ENCODE results near the gene SHKBP1. TPM values are rescaled to one million over a fixed set of nuclear protein-coding genes. Genes with fewer than 3 reads are reported as not detected.

SHKBP1 gene, protein sequence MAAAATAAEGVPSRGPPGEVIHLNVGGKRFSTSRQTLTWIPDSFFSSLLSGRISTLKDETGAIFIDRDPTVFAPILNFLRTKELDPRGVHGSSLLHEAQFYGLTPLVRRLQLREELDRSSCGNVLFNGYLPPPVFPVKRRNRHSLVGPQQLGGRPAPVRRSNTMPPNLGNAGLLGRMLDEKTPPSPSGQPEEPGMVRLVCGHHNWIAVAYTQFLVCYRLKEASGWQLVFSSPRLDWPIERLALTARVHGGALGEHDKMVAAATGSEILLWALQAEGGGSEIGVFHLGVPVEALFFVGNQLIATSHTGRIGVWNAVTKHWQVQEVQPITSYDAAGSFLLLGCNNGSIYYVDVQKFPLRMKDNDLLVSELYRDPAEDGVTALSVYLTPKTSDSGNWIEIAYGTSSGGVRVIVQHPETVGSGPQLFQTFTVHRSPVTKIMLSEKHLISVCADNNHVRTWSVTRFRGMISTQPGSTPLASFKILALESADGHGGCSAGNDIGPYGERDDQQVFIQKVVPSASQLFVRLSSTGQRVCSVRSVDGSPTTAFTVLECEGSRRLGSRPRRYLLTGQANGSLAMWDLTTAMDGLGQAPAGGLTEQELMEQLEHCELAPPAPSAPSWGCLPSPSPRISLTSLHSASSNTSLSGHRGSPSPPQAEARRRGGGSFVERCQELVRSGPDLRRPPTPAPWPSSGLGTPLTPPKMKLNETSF
- 72.8 and 74.6 TPM in 2 replicates for total RNA-seq (2021; fragmentation: NEBNext Ultra II Directional; extraction: Animal tissue kit (Norgen Biotek cat#: 25700))
- polyA plus RNA-seq (2011; rRNA removed) = 98.8 and 158 TPM in 2 replicates
- 81.1 TPM for polyA plus RNA-seq (2011; cell fraction: cytosol; rRNA removed)
- 207 TPM for polyA plus RNA-seq (2011; cell fraction: nucleus; rRNA removed)
- 79.8 to 106 TPM (median 102 TPM) in 4 replicates for polyA plus RNA-seq (2012, experiment 1 of 2)
- 95.8 TPM for polyA plus RNA-seq (2012, experiment 2 of 2)
- 79.2 TPM for polyA plus RNA-seq (2013, experiment 1 of 2)
- 73.3 TPM for polyA plus RNA-seq (2013, experiment 2 of 2)
- polyA minus RNA-seq (2011; rRNA and poly(A)+ RNA removed) = 44.1 and 59.2 TPM in 2 replicates
- polyA minus RNA-seq (2011; cell fraction: cytosol; rRNA and poly(A)+ RNA removed) = 83.1 TPM
- polyA minus RNA-seq (2011; cell fraction: nucleus; rRNA and poly(A)+ RNA removed) = 68.1 TPM
- long read RNA-seq, experiment 1, transcript SHKBP1-201 (18 exons, 2,363 nt) = major isoform, 17 of 66 reads
- long read RNA-seq, experiment 1, partial matches to known transcripts = 36 of 66 reads
- long read RNA-seq, experiment 1, other reads (novel, unspliced or antisense) = 10 of 66 reads
- long read RNA-seq, experiment 2, transcript SHKBP1-201 (18 exons, 2,363 nt) = major isoform, 9 of 20 reads
- long read RNA-seq, experiment 2, partial matches to known transcripts = 5 of 20 reads
- long read RNA-seq, experiment 2, other reads (novel, unspliced or antisense) = 3 of 20 reads

DNA sequence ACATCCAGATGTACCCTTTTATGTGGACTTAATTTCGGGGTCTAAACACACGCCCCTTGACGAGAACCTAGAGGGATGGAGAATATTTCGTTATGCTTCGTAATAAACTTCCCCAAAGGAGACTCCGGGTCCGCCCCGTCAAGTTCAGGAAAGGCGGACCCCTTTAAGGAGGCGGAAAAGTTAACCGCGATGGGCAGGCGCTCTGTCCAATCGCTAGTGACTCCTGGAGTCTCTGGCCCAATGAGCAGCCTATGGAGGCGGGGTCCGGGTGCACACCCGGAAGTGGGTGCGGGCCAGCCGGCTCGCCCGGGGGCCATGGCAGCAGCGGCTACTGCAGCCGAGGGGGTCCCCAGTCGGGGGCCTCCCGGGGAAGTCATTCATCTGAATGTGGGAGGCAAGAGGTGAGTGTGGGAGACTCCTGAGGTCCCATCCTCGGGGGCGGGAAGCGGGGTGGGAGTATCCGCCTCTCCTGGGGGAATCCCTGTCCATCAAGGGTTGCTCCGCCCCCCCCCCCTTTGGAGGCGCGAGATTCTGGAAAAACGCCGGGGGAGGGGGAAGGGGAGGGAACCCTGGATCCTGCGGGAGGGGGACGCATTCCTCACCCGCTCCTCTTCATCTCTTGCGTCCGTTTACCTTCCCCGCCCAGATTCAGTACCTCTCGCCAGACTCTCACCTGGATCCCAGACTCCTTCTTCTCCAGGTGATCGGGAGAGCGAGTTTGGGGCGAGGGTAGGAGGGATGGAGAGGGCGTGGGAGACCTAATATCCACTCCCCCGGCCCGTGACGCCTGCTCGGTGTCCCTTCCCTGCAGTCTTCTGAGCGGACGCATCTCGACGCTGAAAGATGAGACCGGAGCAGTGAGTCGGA is at the start of gene SHKBP1:
SHKBP1 (plus strand) TSS at position 289 of the 867 bp plus-strand sequence; CDS start at position 316, 27 bp downstream.
- FAIRE-seq (peak; percentile 32), DNase-seq (ENCODE audit: low read depth in 1 of 2, low spot score in 2 of 2) (peak; percentile 80 to 97)
- 4% methylated on average over 39 of the region's 55 CpGs; no CpG with 5 or more reads in 1 of the 2 experiments for WGBS, 2 experiments (ENCODE audit: extremely low coverage in 1 of 2, insufficient coverage in 1 of 2, insufficient read length in 1 of 2, insufficient replicate concordance in 2 of 2, low coverage in 1 of 2, low lambda C conversion rate in 2 of 2, missing lambda C conversion rate in 1 of 2)
- Histone ChIP-seq H3K56ac (replicated peaks; ENCODE audit: insufficient read length, low read depth, low read length) (peak within 1 kb of the TSS; percentile 37), H3K14ac (ENCODE audit: insufficient read length) (no peak within 1 kb of the TSS), H2AK5ac (ENCODE audit: low read depth, low read length) (no peak within 1 kb of the TSS), H3K36me3 (ENCODE audit: control insufficient read depth in 2 of 4, insufficient read depth in 4 of 4, low read length in 3 of 4) (peaks cover 2 to 18% (median 14%) of the 10 kb centered on the region in 4 experiments; a peak in 7 of 8 replicates), H4K5ac (ENCODE audit: insufficient read length, low read depth, low read length) (peak within 1 kb of the TSS; percentile 79), H3K18ac (ENCODE audit: extremely low read depth, low read length) (peak within 1 kb of the TSS; percentile 85), H3K27ac (ENCODE audit: low read depth, low read length) (peak within 1 kb of the TSS; percentile 69), H3K4me3 (ENCODE audit: extremely low read depth in 1 of 4, insufficient read depth in 2 of 4, low read depth in 3 of 4, low read length in 4 of 4) (peak within 1 kb of the TSS; percentile 67 to 96 (median 80)), H3K27me3 (replicated peaks in 1 of 4; ENCODE audit: control insufficient read depth in 3 of 4, extremely low read depth in 1 of 4, insufficient read depth in 3 of 4, low read length in 3 of 4) (no peaks in the 10 kb centered on the region), H2BK15ac (ENCODE audit: low read length) (0 out of 2 replicates have a peak within 1 kb of the TSS, but pooled peaks have one; percentile 72), H3K9ac (replicated peaks in 1 of 4; ENCODE audit: extremely low read depth in 1 of 4, low read depth in 3 of 4, low read length in 3 of 4) (peak within 1 kb of the TSS; percentile 25 to 72 (median 66)), H3K4me2 (ENCODE audit: insufficient read depth in 1 of 2, low read depth in 2 of 2, low read length in 2 of 2) (peak within 1 kb of the TSS; percentile 90 to 93), H3K4me1 (replicated peaks in 1 of 4; ENCODE audit: control insufficient read depth in 3 of 4, insufficient read depth in 4 of 4, low read length in 3 of 4) (peaks cover 2 to 8% (median 5%) of the 10 kb centered on the region in 4 experiments; a peak in 6 of 7 replicates), H4K20me1 (replicated peaks in 1 of 2; ENCODE audit: control insufficient read depth in 1 of 2, insufficient read depth in 2 of 2, low read length in 2 of 2) (no peaks in the 10 kb centered on the region), H3K4ac (replicated peaks; ENCODE audit: insufficient read length, low read depth, low read length) (peak within 1 kb of the TSS; percentile 23), H4K8ac (ENCODE audit: extremely low read depth, insufficient read depth, low read length) (peak within 1 kb of the TSS; percentile 69; the same call in 1 of the 2 replicates), H2BK120ac (replicated peaks; ENCODE audit: low read depth, low read length) (no peak within 1 kb of the TSS), H3K9me3 (ENCODE audit: insufficient read depth in 2 of 2, low read depth in 1 of 2, low read length in 1 of 2) (no peaks in the 10 kb centered on the region), H2AFZ (ENCODE audit: low read length) (peak within 1 kb of the TSS; percentile 74), H3K79me1 (ENCODE audit: low read depth, low read length) (no peaks in the 10 kb centered on the region), H2BK20ac (ENCODE audit: low read length) (no peak within 1 kb of the TSS), H4K91ac (replicated peaks; ENCODE audit: insufficient read length, low read length) (peak within 1 kb of the TSS; percentile 84), H3K23ac (ENCODE audit: insufficient read length) (no peak within 1 kb of the TSS), H3K23me2 (ENCODE audit: low read depth, low read length) (peaks cover 11% of the 10 kb centered on the region; the same call in 1 of the 2 replicates), H2BK5ac (ENCODE audit: low read depth, low read length) (peak within 1 kb of the TSS; percentile 45; the same call in 1 of the 2 replicates), H2BK12ac (ENCODE audit: low read depth, low read length) (peak within 1 kb of the TSS; percentile 2; the same call in 1 of the 2 replicates), H3K79me2 (ENCODE audit: control insufficient read depth in 1 of 2, insufficient read depth in 2 of 2, low read length in 2 of 2) (no peaks in the 10 kb centered on the region)
- ChIA-PET CTCF (ENCODE audit: partially characterized antibody) (interaction anchor here (0.9 to 2.2 kb wide), 4 partner anchors 18 to 37 kb away, joined by 3 to 5 read pairs (median 4); no protein-coding TSS in a partner anchor), POLR2A (ENCODE audit: partially characterized antibody) (interaction anchor here (1.1 to 2.6 kb wide), 4 partner anchors 10 to 39 kb away, joined by 3 to 20 read pairs (median 4); no protein-coding TSS in a partner anchor)
- TF ChIP-seq SRF (IDR thresholded peaks at IDR 0.05; ENCODE audit: low read depth, low read length) = no peak
- peak; percentile 99 for TF ChIP-seq SP1 (IDR thresholded peaks at IDR 0.05; ENCODE audit: low read depth, low read length)
- no peak for TF ChIP-seq NRF1 (IDR thresholded peaks at IDR 0.05; ENCODE audit: low read depth, low read length)
- 0 out of 2 replicates have a peak, but pooled peaks have one; percentile 15 for TF ChIP-seq TBP (IDR thresholded peaks at IDR 0.05; ENCODE audit: low read depth, low read length)
